Suppressor macrophage treated with lipopolysaccharide for 1 hour (primary cell): ENCODE results near the gene BRD4.
A peak's percentile ranks its signal among the peaks of the same experiment; 100 is the strongest.

Experiments used
- DNase-seq, 3 donors: peaks; one replicate each; pipeline ENCODE4 v3.0.0-alpha.2; 2020 to 2022

The BRD4 gene

DNA sequence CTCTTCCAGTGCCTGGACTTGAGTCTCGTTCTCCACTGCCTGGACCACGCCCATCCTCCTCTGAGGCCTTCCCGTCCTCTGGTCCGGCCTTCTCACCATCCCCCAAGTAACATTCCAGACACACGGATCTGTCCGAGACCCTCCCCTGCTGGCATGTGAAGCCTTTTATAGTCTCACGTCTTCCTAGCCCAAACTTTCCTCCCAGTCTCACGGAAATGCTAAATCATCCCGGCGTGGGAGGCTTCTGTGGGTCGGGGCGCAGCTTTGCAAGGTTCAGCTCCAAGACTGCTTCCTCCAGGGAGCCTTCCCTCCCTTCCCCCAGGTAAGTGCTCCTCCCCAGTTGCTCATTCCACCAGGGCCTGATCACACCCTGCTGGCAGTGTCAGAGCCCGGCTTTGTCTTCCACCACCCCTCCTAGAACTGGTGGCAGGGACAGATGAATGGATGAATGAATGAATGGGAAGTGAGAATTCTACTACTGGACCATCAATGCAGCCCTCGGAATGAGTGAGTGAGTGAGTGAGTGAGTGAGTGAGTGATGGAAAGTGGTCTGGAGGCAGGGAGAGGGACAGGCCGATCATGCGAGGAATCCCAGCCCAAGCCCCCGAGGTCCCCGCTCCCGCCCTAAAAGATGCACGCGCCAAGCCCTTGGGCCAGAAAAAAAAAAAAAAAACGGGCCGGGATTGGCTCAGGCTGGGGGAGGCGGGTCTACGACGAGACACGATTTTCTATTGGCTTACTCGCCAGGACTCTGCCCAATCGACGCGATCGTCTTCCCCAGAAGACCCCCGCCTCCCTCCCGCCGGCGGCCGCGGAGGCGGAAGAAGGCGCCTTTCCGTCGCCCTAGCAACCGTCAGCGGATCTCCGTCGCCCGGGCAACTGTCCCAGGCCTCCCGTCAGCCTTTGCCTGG lies 109.3 kb downstream of the BRD4 start:
- DNase-seq: peak; percentile 86 to 92 (median 88)

DNA sequence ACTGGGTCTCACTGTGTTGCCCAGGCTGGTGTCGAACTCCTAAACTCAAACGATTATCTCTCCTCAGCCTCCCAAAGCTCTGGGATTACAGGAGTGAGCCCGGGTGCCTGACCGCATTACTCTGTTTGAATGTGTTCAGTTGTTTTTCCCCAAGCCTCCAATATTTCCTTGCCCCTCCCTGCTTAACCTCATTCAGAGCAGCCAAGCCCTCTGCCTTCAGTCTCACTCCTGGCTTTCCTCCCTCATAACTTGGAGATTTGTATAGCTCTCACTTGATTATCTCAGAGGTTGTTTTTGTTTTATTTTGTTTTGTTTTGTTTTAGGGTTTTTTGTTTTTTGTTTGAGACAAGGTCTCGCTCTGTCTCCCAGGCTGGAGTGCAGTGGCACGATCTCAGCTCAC lies 111.5 kb downstream of the BRD4 start:
- no peak for DNase-seq

DNA sequence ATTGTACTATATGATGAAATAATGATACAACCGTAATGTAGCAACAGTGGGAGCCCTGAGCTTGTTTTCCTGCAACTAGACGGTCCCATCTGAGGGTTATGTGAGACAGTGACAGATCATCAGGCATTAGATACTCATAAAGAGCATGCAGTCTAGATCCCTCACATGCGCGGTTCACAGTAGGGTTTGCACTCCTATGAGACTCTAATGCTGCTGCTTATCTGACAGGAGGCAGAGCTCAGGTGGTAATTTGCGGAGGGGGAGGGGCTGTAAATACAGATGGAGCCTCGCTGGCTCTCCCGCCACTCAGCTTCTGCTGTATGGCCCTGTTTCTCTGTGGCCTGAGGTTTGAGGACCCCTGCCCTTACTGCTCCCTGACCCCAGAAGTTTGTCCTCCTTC lies 113.8 kb downstream of the BRD4 start:
- DNase-seq: no peak

DNA sequence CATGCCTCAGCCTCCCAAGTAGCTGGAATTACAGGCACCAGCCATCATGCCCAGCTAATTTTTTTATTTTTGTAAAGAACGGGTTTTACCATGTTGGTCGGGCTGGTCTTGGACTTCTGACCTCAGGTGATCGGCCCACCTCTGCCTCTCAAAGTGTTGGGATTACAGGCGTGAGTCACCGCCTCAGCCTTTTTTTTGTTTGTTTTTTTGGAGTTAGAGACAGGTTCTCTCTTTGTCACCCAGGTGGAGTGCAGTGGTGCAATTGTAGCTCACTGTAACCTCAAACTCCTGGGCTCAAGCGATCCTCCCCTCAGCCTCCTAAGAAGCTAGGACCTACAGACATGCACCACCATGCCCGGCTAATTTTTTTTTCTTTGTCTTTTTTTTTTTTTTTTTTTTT lies 116.0 kb downstream of the BRD4 start:
- DNase-seq: no peak

DNA sequence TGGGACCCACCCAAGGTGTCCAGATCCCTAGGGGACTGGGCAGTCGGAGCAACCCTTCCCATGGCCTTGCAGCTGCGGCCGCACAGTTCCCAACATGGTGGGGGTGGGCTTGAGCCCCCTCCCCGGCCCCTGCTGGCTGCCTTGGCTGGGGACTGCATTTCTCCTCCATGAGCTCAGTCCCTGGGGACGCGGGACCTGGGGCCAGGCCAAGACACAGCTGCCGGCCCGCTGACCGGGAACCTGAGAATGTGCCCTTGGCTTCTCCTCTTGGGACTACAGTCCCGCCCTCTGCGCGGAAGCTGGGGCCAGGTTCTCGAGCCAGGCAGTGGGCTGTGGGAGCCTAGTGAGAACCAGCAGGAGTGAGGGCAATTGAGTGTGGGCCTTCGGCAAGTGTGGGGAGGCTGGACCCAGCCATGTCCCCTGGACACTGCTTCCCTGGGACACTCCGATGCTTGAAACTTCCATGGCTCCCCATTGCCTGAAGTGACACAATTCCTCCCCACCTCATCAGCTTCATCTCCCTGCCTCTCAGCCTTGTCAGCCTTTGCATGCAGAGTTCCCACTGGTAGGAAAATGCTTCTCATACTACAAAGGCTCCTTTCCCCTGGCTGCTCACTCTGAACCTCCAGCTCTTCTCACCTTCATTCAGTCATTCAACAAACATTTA lies 118.5 kb downstream of the BRD4 start:
- DNase-seq: no peak

DNA sequence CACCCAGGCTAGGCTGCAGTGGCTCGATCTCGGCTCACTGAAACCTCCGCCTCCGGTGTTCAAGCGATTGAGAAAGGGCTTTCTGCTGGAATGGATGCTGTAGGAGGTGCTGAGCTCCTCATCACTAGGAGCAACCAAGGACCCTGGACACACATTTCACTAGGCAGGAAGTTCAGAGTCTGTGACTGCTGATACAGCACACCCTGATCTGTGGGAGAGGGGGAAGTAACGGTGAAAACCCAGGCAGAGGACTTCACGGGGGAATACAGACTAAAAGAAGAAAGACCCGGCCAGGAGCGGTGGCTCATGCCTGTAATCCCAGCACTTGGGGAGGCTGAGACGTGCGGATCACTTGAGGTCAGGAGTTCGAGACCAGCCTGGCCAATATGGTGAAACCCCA lies 119.6 kb downstream of the BRD4 start:
- peak; percentile 91 to 93 (median 93) for DNase-seq

DNA sequence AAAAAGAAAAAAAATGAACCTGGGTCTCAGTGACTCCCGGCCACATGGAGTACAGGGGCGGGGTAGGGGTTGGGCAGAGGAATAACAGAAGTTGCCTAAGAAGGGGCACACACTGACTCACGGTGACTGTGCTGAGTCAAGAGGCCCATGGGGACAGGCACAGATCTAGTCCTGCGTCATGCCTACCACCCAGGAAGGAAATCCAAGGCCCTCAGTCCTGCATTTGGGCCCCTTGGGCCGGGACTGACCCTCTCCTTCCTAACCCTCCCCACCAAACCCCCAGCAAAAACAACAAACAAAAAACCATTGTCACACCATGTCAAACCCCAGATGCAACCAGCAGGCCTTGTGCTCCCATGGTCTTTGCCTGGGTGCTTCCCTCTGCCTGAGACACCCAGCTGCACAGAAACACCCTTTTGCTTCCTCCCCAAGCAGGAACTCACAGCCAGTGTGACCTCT lies 122.0 kb downstream of the BRD4 start:
- peak; percentile 97 to 98 (median 97) for DNase-seq

DNA sequence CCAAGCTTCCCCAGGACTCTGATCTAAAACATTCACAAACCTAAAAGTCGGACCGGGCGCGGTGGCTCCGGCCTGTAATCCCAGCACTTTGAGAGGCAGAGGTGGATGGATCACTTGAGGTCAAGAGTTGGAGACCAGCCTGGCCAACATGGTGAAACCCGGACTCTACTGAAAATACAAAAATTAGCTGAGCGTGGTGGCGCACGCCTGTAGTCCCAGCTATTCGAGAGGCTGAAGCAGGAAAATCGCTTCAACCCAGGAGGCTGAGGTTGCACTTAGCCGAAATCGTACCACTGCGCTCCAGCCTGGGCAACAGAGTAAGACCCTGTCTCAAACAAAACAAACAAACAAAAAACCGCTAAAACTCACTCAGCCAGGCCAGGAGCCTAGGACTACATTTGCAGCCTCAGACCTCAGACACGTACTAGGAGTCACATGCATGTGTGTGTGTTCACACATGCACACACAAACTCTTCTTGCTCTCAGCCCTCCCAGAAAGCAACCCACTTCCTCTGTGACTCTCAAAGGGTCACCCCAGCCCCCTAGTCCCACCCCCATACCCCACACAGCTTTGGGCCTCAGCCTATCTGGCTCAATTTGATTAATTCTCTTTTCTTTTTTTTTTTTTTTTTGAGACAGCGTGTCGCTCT lies 130.8 kb downstream of the BRD4 start:
- DNase-seq: no peak

DNA sequence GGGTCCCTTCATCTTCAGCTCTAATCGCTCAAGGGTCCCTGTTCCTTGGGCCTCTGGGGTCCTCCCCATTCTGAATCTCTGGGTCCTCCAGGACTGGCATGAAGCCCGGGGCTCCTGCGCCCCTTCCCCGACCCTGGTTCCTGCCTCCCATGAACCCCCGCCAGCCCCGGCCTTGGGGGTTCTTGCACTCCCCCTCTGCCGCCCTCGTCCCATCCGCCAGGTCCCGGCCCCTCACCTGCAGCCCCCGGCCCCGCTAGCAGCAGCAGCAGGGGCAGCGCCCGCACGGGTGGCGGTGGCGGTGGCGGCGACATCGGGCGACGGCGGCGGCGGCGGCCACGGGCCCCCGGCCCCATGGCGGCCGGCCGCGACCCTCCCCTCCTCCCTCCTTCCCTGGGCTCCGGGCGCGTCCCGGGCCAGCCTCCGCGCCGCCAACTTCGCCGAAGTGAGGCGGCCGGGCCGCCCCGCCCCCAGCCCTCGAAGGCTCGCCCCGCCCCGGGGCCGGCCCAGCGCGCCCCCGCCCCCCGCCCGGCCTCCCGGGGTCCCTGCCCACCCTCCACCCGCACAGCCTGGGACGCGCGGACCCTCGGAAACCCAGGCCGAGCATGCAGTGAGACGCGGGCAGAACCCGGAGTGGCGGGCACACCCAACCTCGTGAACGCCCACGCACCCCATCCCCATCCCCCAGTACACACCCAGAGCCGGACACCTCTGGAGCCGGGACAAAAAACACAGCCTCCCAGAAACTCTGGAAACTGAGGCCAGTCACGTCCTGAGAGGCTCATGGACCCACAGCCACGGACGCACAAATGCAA lies 131.6 kb downstream of the BRD4 start, which contains the start of gene NOTCH3:
Gene NOTCH3, minus strand, starts transcription at position 443 of the 812 bp plus-strand sequence. Its CDS starts 90 bp downstream, at position 353.
- DNase-seq: peak in 1 of 3 donors; percentile 74

DNA sequence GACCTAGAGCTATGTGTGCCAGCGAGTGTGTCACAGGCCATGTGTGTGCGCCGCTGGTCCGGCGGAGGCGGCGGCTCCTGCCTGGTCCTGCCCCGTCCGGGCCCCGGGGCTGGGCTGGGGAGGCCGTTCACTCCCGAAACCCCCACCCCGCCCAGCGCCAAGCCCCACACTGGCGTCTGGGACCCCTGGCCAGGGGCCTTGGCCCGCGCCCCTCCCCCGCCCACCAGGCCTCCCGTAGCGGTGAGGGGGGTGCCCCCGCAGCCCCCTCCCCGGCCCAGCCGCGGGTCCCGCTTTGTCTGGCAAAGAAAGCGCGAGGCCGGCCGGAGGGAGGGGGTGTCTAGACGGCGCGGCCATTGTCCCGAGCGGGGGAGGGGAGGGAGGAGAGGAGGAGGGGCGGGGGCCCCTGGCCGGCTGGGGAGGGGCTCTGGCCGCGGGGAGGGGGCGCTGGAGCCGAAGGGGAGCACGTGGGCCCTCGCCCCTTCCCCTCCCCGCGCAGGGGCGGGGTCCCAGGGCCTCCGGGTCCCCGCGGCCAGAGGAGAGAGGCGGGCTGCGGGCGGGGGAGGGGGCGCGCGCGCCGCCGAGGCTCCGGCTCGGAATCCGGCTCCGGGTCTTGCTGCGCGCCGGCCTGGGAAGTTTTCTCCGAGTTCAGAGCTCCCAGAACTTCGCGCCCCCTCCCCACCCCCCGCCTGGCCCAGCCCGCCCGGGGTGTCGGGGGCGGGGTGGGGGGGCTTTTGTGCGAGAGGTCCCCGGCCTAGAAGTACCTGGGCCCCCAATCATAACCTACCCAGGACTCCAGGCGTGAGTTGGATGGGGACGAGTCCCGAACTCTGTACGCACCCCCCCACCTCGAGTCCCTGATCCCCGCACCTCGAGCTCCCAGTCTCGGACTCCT lies 132.4 kb downstream of the BRD4 start:
- peak in 1 of 3 donors; percentile 52 for DNase-seq

DNA sequence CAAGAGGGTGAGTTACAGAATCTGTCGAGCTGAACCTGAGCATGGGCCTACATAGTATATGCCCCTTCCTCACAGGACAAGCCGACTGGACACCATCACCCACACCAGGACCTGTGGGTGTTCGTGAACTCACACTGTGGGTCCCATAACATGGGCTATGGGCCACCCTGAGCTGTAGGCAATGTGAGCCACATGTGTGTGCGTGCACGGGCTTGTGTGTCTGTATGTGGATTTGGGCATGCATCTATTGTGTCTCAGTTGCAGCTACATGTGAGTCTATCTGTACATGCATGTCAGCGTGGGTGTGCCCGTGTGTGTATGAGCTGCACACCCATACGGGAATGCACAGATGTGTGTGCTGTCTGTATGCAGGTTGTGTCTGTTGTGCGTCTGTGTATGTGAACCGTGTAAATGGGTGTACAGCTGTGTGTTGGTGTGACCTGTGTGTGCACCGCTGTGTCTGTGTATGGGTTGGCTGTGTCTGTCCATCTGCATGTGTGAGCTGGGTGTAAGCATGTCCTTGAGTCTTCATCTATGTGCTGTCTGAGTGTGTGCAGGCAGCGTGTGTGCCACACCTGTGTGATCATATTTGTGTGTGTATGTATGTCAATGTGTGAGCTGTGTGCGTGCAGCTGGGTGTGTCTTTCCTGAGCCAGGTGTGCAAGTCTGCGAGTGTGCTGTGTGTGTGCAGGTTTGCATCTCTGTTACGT lies 133.2 kb downstream of the BRD4 start:
- no peak for DNase-seq

DNA sequence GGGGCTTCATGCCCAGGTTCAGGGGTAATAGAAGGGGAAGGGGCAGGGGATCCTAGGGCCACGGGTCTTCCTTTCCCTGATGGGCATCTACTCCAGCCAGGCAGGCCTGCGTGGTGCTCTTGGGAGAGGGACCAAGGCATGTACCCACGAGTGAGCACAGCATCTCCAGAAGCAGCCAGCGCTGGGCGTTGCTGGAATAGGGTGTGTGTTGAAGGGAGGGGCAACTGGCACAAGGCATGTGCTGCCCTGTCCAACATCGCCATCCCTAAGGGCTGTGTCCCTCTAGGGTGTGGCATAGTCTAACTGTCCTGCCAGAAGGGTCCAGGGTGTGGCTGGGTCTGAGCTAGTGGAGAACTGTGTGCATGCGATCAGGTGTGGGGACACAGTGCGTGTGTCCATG lies 134.4 kb downstream of the BRD4 start:
- DNase-seq: no peak

DNA sequence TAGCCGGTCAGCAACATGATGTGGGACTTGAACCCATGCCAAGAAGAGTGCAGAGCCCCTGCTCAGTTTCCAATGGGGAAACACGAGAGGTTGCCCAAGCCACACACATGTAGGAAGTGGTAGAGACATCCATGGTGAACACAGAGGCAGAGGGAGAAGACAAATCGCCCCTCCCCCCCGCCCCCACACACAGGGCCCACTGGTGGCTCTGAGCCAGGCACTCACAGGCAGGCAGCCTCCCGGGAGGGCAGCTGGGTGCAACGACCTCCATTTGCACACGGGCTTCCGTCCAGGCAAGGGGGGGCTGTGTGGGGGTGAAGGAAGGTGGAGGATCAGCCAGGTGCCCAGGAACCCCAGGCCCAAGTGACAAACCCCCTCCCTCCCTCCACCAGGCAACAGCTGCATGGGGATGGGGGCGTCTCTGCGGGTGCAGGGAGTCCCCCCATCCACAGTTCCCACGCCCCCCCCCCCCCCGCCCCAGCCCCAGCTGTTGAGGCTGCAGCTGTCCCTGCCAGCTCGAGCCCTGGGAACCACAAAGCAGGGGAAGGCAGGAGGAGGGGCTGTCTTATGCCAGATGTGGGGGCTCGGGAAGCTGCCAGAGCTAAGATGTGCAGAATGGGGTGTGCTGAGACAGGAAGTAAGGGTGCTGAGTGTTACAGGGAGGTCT lies 134.9 kb downstream of the BRD4 start:
- DNase-seq: peak; percentile 57 to 65 (median 59)

DNA sequence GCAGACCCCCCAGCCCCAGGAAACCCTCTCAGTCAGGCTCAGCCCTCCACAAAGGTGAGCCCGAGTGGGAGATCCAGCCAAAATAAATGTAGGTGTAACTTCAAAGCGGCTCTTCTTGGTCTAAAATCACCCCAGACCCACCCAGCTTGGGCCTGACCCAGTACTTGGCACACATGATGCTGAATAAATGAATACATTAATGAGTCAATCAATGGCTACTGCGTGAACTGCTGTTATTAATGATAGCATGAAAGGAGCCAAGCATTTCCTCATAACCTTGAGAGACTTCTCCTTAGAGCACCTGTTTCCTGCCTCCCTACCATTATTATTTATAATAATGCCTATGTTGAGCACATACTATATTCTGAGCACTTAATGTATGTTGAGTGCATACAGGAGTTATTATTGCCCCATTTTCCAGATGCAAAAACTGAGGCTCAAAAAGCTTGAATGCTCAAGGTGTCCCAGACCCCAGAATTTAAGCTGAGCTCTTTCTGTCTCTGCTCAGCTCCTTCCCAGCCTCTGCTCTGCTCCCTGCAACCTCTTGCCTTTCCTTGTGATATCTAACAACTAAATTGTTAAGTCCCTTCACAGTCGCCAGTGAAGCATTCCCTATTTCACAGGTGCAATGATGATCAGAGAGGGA lies 135.9 kb downstream of the BRD4 start:
- no peak for DNase-seq

DNA sequence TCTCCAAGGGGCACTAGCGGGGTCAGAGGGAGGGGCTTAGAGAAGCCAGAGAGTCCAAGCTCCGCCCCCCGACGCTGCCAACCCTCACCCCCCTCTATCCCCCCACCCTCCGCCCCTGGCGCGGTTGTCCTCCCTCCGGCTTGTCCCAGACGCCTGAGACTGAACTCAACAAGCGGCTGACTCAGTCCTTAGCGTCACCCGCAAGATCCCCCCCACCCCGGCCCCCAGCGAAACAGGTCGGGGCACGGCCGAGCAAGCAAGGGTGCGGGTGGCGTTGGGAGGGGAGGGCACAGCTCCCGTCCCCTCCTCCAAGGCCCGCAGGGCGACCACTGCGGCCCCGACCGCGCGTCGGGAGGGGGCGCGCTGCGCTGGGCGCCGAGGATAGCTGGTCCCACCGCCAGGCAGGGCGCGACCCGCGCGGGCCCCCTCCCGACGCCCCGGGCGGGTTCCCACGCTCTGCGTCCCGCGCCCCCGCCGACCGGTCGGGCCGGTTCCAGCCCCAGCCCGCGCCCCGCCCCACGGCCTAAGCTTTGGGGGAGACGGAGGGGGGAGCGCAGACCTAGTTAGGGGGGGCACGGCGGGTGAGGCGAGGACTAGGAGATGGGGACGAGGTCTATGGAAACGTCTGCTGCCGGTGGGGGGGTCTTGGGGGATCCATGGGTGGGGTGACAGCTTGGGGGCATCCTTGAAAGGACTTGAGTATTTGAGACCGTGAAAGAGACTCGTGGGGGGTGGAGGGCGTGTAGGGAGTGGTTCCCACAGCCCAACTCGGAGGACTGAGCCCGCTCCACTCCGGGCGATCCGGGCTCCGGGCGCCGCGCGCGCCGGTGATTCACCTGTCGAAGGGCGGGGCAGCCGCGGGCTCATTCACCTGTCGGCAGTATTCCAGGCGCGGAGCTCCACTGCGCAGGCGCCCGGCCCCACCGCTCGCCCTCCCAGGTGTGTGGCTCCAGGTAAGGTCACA lies 136.7 kb downstream of the BRD4 start:
- DNase-seq: peak; percentile 69 to 86 (median 71)

DNA sequence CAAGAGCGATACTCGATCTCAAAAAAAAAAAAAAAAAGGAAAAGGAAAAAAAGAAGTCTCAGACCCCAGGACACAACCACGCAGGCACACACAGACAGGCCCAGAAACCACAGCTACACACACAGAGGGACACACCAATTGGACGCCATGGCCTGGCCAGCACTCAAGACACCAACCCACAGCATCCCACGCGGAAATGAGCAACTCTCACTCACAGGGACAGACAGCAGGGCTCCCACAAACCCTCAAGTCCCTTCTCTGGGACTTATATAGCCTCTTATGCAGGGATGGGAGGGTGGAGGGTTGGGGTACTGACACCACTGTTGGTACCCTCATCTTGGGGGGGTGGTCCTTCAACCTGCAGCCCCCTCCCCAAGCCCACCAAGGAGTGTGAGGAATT lies 137.4 kb downstream of the BRD4 start:
- peak; percentile 90 to 92 (median 91) for DNase-seq

DNA sequence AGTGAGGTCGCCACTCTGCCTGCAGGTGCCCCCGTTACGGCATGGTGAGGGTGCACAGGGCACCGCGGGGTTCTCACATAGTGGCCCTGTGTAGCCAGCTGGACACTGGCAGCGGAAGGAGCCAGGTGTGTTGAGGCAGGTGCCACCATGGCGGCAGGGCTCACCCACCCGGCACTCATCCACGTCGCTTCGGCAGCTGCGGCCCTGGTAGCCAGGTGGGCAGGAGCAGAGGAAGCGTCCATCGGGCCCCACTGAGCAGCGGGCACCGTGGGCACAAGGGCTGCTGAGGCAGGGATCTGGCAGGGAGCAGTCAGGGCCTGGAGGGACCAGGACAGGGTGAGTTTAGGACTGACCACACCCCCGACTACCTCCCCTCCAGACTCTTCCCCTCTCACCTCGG lies 140.4 kb downstream of the BRD4 start:
- DNase-seq: no peak

DNA sequence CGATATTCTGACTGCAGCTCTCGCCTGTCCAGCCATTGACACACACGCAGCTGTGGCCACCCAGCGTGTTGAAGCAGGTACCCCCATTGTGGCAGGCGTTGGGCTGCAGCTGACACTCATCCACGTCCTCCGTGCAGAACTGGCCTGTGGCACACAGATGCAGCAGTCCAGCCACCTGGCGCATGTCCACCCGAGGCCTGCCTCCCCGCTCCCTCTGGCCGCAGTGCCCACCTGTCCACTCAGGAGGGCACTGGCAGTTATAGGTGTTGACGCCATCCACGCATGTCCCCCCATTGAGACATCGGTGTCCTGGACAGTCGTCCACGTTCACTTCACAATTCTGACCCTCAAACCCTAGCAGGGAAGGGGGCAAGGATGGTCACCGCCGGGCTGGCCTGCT lies 140.8 kb downstream of the BRD4 start:
- DNase-seq: no peak
